Activated CD4-positive, alpha-beta memory T cell treated with anti-CD3 and anti-CD28 coated beads, Interleukin-2, amount 10 ng/mL, durations not matched to agents 7 days and 5 days (primary cell): ENCODE results near the gene STAB2. TPM values are rescaled to one million over a fixed set of nuclear protein-coding genes. Genes with fewer than 3 reads are reported as not detected.

Experiments
- CTCF ChIA-PET: fragments of 350-600 bp; sonication (Branson Sonifier 250); formaldehyde crosslinking; loops from one replicate; lab custom pipeline; 2021; ENCODE audit warnings: antibody characterized with exemption, inconsistent platforms; lab: Charles Lee
- POLR2A ChIA-PET: fragments of 350-600 bp; sonication (Branson Sonifier 250); formaldehyde crosslinking; loops from one replicate; lab custom pipeline; 2021; ENCODE audit warnings: antibody characterized with exemption; lab: Charles Lee
- DNase-seq: peaks from one replicate; pipeline ENCODE4 v3.0.0-alpha.2; 2020
- H3K27ac Mint-ChIP-seq: one replicate; pipeline ENCODE4 v1.8.0; 2021; ENCODE audit warnings: mild to moderate bottlenecking, mixed read lengths
- H3K27me3 Mint-ChIP-seq: one replicate; pipeline ENCODE4 v1.8.0; 2021; ENCODE audit warnings: mixed read lengths
- H3K36me3 Mint-ChIP-seq: one replicate; pipeline ENCODE4 v1.8.0; 2021; ENCODE audit warnings: low read depth, mixed read lengths
- H3K4me1 Mint-ChIP-seq: one replicate; pipeline ENCODE4 v1.8.0; 2021; ENCODE audit warnings: mixed read lengths
- H3K4me3 Mint-ChIP-seq: one replicate; pipeline ENCODE4 v1.8.0; 2021; ENCODE audit warnings: mild to moderate bottlenecking, mixed read lengths
- H3K9me3 Mint-ChIP-seq: one replicate; pipeline ENCODE4 v1.8.0; 2021; ENCODE audit warnings: mixed read lengths
- total RNA-seq, 2 experiments: library from RNA; stranded (reverse); gene quantifications; one replicate each; pipeline ENCODE4 v1.2.3, GENCODE V29; 2021

The STAB2 gene
- total RNA-seq, 2 experiments from 2014 or later: not detected

DNA sequence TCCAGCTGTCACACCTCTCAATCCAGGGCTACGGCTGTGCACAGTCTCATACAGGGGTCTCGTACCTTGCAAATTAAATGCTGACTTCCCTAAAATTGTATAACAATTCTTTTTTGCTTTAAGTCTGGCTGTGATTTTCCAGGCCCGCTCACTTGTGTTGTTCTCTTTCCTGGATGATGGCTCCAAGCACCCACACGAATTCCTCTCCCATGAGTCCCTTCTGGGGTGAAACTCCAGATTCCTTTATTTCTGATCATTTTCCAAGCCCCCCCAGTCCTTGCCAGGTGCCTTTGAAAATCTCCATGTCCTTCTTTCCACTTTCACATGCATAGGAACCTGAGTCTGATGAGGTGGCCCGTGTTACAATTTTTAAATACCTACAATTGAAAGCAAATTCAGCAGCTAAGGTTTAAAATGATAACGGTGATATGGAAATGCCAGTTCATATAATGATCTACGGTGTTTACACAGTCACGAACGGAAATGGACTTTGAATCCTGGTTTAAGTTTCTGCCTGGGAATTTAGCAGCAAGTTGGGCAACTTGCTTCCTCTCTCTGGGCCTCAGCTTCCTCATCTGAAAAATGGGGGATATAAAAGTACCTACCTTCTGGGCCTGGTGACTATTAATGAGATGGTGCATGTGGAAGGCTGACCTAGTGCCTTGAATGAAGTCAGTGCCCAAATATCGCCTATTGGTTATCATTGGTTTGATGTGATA, 85.5 kb downstream of the STAB2 start:
- Mint-ChIP-seq H3K36me3 (no peaks in the 10 kb centered on the region), H3K4me1 (no peaks in the 10 kb centered on the region), H3K27me3 (peaks cover 3% of the 10 kb centered on the region), H3K9me3 (no peaks in the 10 kb centered on the region), H3K27ac (no peak overlapping the region), H3K4me3 (no peak overlapping the region)
- POLR2A ChIA-PET: no interaction called here
- DNase-seq: no peak
- CTCF ChIA-PET: no interaction called here

DNA sequence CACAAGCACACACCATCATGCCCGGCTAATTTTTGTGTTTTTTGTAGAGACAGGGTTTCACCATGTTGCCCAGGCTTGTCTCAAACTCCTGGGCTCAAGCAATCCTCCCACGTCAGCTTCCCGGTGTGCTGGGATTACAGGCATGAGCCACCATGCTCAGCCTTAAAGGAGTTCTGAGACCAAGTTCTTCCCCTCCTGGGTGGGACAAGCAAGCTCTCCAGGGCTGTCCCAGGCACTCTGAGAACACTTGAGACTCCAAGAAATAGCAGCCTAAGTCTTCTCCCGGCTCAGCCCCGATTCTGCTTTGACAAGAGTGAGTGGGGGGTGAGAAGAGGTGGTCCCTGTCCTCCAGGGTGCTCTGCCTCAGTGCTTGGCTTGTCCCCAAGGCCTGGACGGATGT, 86.4 kb downstream of the STAB2 start:
- ChIA-PET POLR2A (no interaction called here), CTCF (no interaction called here)
- no peaks in the 10 kb centered on the region for H3K4me1 Mint-ChIP-seq
- no peak overlapping the region for H3K27ac Mint-ChIP-seq
- no peak overlapping the region for H3K4me3 Mint-ChIP-seq
- no peak for DNase-seq
- H3K36me3 Mint-ChIP-seq: no peaks in the 10 kb centered on the region
- peaks cover 2% of the 10 kb centered on the region for H3K27me3 Mint-ChIP-seq
- no peaks in the 10 kb centered on the region for H3K9me3 Mint-ChIP-seq

DNA sequence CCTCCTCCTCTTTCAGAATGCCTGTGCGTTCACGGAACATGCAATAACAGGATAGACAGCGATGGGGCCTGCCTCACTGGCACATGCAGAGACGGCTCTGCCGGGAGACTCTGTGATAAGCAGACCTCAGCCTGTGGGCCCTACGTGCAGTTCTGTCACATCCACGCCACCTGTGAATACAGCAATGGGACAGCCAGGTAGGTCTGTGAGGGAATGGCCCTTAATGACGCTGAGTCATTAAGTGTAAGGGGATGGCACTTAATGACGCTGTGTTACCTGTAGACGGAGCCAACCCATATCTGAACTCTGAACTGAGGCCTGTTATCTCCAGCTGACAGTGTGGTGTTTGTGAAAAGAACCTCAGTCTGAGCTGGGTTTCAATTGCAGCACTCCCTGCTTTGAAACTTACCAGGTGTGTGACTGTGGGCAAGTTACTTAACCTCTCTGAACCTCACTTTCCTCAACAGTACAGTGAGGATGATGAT, 86.9 kb downstream of the STAB2 start:
- no peaks in the 10 kb centered on the region for H3K9me3 Mint-ChIP-seq
- no peak overlapping the region for H3K4me3 Mint-ChIP-seq
- H3K27me3 Mint-ChIP-seq: peaks cover 2% of the 10 kb centered on the region
- H3K27ac Mint-ChIP-seq: no peak overlapping the region
- H3K4me1 Mint-ChIP-seq: no peaks in the 10 kb centered on the region
- POLR2A ChIA-PET: no interaction called here
- no peak for DNase-seq
- H3K36me3 Mint-ChIP-seq: no peaks in the 10 kb centered on the region
- CTCF ChIA-PET: no interaction called here

DNA sequence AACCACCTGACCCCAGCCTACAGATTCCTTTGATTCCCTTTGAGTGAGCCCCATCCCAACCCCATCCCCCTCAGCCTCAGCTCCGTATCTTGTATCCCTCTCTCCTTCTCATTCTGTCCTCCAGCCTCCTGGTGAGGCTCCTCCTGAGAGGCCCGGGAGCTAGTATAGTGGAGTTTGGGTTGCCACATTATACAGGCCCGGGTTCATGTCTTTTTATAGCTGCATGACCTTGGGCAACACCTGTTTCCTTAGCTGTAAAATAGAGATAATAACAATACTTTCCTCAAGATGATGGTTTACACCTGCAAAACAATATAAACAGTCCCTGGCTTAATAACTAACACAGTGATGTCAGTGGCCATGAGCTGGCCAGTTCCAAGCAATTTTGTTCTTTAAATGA, 89.8 kb downstream of the STAB2 start:
- Mint-ChIP-seq H3K4me3 (no peak overlapping the region), H3K9me3 (no peaks in the 10 kb centered on the region), H3K36me3 (no peaks in the 10 kb centered on the region), H3K27ac (no peak overlapping the region), H3K27me3 (peaks cover 2% of the 10 kb centered on the region), H3K4me1 (no peaks in the 10 kb centered on the region)
- ChIA-PET POLR2A (no interaction called here), CTCF (no interaction called here)
- no peak for DNase-seq

DNA sequence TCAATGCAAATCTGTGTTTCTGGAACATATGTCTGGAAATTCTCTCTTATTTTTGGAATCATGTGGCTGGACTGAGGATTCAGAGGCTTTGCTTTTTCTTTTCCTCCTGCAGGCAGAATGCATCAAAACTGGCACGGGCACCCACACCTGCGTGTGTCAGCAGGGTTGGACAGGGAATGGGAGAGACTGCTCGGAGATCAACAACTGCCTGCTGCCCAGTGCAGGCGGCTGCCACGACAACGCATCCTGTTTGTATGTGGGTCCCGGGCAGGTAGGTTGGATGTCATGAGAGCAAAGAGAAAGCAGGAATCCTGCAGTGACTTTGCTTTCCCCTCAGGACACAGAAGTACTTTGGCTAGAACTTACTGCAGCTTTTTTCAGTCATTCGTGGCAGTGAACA, 90.3 kb downstream of the STAB2 start:
- H3K27me3 Mint-ChIP-seq: peaks cover 2% of the 10 kb centered on the region
- CTCF ChIA-PET: no interaction called here
- no peaks in the 10 kb centered on the region for H3K9me3 Mint-ChIP-seq

DNA sequence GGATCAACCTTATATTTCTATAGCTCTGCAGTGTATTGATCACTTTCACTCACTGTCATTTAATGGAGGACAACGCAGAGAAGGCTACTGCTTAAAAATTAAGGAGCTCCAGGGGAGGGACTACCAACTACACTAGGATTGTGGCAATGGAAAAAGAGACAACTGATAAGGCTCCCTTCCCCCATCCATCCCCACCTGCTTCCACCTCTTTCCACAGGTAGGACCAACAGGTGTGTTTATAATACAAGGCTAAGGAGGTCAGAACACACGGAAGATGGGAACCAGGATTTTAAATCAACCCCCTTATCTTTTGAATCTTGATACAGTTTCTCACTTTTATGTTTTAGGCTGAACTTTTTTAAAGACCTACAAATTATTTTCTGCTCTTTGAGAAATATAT, 90.8 kb downstream of the STAB2 start:
- Mint-ChIP-seq H3K36me3 (no peaks in the 10 kb centered on the region), H3K27ac (no peak overlapping the region), H3K4me1 (no peaks in the 10 kb centered on the region), H3K9me3 (no peaks in the 10 kb centered on the region), H3K4me3 (no peak overlapping the region), H3K27me3 (peaks cover 2% of the 10 kb centered on the region)
- DNase-seq: no peak
- CTCF ChIA-PET: no interaction called here
- POLR2A ChIA-PET: no interaction called here

More for the DNA sequence above, 90.3 kb downstream of the STAB2 start:
- Mint-ChIP-seq H3K4me3 (no peak overlapping the region), H3K27ac (no peak overlapping the region), H3K36me3 (no peaks in the 10 kb centered on the region), H3K4me1 (no peaks in the 10 kb centered on the region)
- POLR2A ChIA-PET: no interaction called here
- no peak for DNase-seq

DNA sequence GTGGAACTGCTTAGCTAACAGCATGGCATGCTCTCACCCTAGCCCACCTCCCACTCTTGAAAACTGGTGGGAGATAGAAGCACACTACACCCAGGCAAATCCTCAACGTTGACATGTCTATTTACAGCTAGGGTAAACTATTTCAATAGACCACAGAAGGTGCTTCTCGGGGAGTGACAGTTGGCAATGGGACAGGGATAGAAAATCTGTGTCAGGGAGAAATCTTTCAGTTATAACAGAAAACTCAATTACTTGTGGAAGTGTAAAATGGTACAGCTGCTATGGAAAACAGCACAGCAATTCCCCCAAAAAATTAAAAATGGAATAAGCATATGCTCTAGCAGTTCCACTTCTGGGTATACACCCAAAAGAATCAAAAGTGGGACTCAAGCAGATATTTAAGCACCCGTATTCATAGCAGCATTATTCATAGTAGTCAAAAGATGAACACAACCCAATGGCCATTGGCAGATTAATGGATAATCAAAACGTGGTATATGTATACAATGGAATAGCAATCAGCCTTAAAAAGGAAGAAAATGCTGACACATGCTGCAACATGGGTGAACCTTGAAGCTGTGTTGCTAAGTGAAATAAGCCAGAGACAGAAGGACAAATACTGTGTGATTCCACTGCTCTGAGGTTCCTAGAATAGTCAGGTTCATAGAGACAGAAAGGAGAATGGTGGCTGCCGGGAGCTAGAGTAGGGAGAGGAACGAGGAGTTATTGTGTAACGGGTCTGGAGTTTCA, 92.5 kb downstream of the STAB2 start:
- Mint-ChIP-seq H3K4me1 (no peaks in the 10 kb centered on the region), H3K36me3 (no peaks in the 10 kb centered on the region), H3K27me3 (peaks cover 2% of the 10 kb centered on the region), H3K4me3 (no peak overlapping the region), H3K9me3 (no peaks in the 10 kb centered on the region), H3K27ac (no peak overlapping the region)
- DNase-seq: no peak
- CTCF ChIA-PET: interaction anchor here (0.7 kb wide), 1 partner anchor 47 kb away, joined by 3 read pairs; no protein-coding TSS in a partner anchor
- POLR2A ChIA-PET: no interaction called here

DNA sequence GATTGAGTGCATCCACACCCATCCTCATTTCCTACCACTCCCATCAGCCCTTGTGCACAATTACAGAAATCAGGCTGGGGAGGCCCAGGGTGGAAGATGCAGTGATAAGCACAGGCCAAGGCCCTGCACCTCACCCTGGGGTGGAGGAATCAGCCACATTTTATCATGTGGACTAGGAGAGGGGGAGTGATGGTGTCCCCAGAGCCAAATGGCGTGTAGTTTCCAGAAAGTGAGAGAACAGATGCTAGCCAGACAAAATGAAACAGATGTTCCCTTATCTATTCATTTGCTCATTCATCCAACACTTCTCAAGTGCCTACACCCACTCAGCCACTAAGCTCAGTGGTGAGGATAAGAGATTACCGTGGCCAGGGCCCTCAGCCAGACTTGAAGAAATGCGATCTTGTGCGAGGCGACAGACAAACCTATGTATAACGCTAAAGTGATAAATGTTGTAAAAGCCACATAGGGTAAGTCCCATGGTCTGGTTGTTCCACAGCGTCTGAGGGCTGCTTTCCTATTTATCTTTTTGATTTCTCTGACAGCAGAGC, 93.6 kb downstream of the STAB2 start:
- Mint-ChIP-seq H3K27me3 (peaks cover 3% of the 10 kb centered on the region), H3K4me3 (no peak overlapping the region), H3K27ac (no peak overlapping the region), H3K36me3 (no peaks in the 10 kb centered on the region), H3K4me1 (no peaks in the 10 kb centered on the region), H3K9me3 (no peaks in the 10 kb centered on the region)
- ChIA-PET POLR2A (no interaction called here), CTCF (interaction anchor here (0.7 kb wide), 1 partner anchor 48 kb away, joined by 3 read pairs; no protein-coding TSS in a partner anchor)
- DNase-seq: no peak

DNA sequence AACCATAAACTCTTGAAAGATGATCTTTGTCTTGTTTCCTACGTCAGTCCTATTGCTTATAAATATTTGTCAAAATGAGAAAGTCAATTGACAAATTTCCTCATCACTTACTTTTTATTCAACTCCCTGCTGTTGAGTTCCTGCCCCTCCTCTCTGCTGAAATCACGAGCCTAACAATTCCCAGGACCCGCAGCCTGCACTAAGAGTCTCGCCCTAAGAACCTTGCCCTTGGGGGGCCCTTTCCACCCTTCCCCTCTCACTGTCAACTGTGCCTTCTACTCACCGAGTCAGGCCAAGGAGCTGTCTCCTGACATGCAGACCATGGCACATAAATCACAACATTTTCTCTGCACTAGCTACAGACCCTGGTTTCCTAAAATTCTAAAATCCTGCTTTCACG, 99.0 kb downstream of the STAB2 start:
- H3K4me3 Mint-ChIP-seq: no peak overlapping the region
- ChIA-PET CTCF (no interaction called here), POLR2A (no interaction called here)
- DNase-seq: no peak
- H3K27me3 Mint-ChIP-seq: peaks cover 4% of the 10 kb centered on the region
- H3K4me1 Mint-ChIP-seq: no peaks in the 10 kb centered on the region
- H3K27ac Mint-ChIP-seq: no peak overlapping the region
- H3K36me3 Mint-ChIP-seq: no peaks in the 10 kb centered on the region
- no peaks in the 10 kb centered on the region for H3K9me3 Mint-ChIP-seq

DNA sequence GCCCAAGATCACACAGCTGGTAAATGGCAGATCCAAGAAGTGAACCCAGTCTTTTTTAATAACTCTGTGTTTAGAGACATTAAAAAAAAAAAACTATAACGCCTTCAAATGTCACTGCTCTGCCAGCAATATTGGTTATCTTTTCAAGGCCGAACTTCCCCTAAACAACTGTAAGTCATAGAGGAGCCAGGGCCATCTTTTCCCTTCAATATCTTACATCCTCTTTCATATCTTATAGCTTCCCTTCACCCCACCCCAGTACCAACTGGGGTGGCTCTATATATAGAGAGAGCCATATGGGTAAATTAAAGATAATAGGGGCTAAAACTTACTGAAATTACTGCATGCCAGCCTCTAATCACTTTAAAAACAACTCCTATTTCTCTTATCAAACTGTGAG, 100.2 kb downstream of the STAB2 start:
- Mint-ChIP-seq H3K27me3 (peaks cover 4% of the 10 kb centered on the region), H3K4me3 (no peak overlapping the region), H3K27ac (no peak overlapping the region), H3K4me1 (no peaks in the 10 kb centered on the region), H3K36me3 (no peaks in the 10 kb centered on the region), H3K9me3 (no peaks in the 10 kb centered on the region)
- CTCF ChIA-PET: no interaction called here
- DNase-seq: no peak
- POLR2A ChIA-PET: no interaction called here

DNA sequence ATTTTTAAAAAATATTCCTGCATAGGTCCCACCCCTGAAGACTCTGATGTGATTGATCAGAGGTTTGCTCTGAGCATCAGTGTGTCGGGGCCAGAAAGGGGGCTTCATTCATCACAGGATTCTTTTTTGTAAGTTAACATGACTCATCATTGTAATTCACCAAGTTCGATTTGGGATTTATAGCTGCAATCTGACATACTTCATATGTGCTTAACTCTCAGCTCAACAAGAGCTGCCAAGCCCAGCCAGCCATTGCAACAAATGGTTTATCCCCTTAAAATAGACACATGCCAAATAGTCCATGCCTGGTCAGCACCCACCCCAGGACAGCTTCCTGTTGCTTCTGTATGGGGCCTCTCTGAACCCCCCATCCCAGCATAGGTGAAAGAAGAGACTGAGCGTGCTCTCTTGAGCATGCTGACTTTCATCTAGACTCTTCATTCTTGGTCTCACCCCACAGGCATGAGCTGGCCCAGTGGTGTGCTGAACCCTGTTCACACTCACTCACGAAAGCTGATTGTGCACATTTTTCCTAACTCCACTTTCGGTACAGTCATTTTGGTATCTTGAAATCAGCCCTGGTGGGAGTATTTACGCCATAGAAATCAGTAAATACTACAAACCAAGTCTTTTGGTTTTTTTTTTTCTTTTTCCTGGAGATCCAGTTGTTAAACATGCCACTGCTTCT, 101.4 kb downstream of the STAB2 start:
- H3K27ac Mint-ChIP-seq: no peak overlapping the region
- CTCF ChIA-PET: no interaction called here
- no peak for DNase-seq

DNA sequence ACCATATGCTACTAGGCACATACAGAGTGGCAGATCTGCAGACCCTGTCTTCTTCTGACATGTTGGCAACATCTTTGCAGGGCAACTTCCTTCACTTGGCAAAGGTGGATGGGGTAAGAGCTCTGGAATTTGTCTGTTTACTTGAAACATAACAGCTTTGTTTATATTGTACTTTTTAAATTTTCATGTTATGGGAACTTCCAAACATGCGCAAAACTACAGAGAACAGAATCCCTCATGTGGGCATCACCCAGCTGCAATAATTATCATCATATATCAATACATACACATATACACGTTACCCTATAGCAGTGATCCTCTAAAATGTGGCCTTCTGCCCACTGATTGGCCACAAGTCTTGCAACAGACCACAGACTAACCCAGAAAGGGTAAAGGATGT, 103.4 kb downstream of the STAB2 start:
- DNase-seq: no peak
- Mint-ChIP-seq H3K4me3 (no peak overlapping the region), H3K9me3 (no peaks in the 10 kb centered on the region), H3K27ac (no peak overlapping the region), H3K27me3 (peaks cover 6% of the 10 kb centered on the region), H3K4me1 (no peaks in the 10 kb centered on the region), H3K36me3 (no peaks in the 10 kb centered on the region)
- POLR2A ChIA-PET: no interaction called here
- CTCF ChIA-PET: no interaction called here

More for the DNA sequence above, 101.4 kb downstream of the STAB2 start:
- Mint-ChIP-seq H3K4me1 (no peaks in the 10 kb centered on the region), H3K9me3 (no peaks in the 10 kb centered on the region), H3K36me3 (no peaks in the 10 kb centered on the region), H3K4me3 (no peak overlapping the region), H3K27me3 (peaks cover 6% of the 10 kb centered on the region)
- POLR2A ChIA-PET: no interaction called here

DNA sequence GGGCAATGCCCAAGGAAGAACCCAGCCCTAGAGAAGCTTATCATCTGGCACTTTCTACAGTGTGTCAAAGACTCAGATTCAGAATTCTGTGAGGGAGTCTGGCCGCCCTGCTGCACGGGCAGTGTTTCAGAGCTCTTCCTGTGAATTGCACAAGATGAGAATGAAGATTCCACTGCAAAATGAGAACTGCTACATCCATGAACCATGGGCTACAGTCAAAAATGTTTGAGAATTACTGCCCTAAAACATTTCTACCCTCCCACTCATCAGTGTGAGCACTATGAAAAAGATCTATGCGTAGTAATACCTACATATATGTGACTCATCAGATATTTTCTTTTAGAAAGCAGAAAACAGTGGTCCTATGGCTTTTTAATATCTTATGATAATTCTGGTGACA, 104.0 kb downstream of the STAB2 start:
- ChIA-PET POLR2A (no interaction called here), CTCF (no interaction called here)
- Mint-ChIP-seq H3K9me3 (no peaks in the 10 kb centered on the region), H3K4me1 (no peaks in the 10 kb centered on the region), H3K4me3 (no peak overlapping the region), H3K27me3 (peaks cover 5% of the 10 kb centered on the region), H3K36me3 (no peaks in the 10 kb centered on the region), H3K27ac (no peak overlapping the region)
- DNase-seq: no peak
